Stimulated activated CD8-positive, alpha-beta memory T cell treated with anti-CD3 and anti-CD28 coated beads, Interleukin-7, amount 100 ng/mL, for 4 hours (primary cell): ENCODE data around the gene TPST1.
"Not testable (repeated sequence)": the region's sequence is repeated elsewhere in the genome, so short reads cannot be mapped to it uniquely, and the experiment has no call there.

Experiments used
- DNase-seq, 2 donors: peaks; one replicate each; pipeline ENCODE4 v3.0.0-alpha.2; 2020; ENCODE audit warnings: low read depth in 2 of 2

Gene TPST1

GRCh38 chr7:66331883-66332282 lies 126.7 kb downstream of the TPST1 start:
- DNase-seq = no peak

- no peak for DNase-seq
These were observed 128.3 kb downstream of the TPST1 start for GRCh38 chr7:66333443-66333842.

- DNase-seq = no peak
These were observed 130.2 kb downstream of the TPST1 start for GRCh38 chr7:66335318-66335717.

GRCh38 chr7:66336760-66337159 lies 131.6 kb downstream of the TPST1 start:
- no peak for DNase-seq

GRCh38 chr7:66339141-66339540 lies 134.0 kb downstream of the TPST1 start:
- no peak for DNase-seq

GRCh38 chr7:66344166-66344565 lies 139.0 kb downstream of the TPST1 start:
- DNase-seq = no peak

GRCh38 chr7:66348531-66348930 lies 143.4 kb downstream of the TPST1 start:
- DNase-seq = no peak

GRCh38 chr7:66348959-66349358 lies 143.8 kb downstream of the TPST1 start:
- no peak for DNase-seq

GRCh38 chr7:66352071-66352470 lies 146.9 kb downstream of the TPST1 start:
- DNase-seq = no peak

GRCh38 chr7:66353547-66353946 lies 148.4 kb downstream of the TPST1 start:
- DNase-seq = no peak

GRCh38 chr7:66355756-66356155 lies 150.6 kb downstream of the TPST1 start:
- DNase-seq = no peak

- no peak for DNase-seq
These were observed 151.2 kb downstream of the TPST1 start for GRCh38 chr7:66356277-66356721.

GRCh38 chr7:66357087-66357486 lies 152.0 kb downstream of the TPST1 start:
- no peak for DNase-seq

GRCh38 chr7:66359656-66360211 lies 154.6 kb downstream of the TPST1 start:
- DNase-seq = no peak

GRCh38 chr7:66362136-66362535 lies 157.0 kb downstream of the TPST1 start:
- no peak for DNase-seq

GRCh38 chr7:66363635-66364034 lies 158.5 kb downstream of the TPST1 start:
- DNase-seq = no peak

GRCh38 chr7:66365031-66365430 lies 159.9 kb downstream of the TPST1 start:
- not testable (repeated sequence) for DNase-seq

GRCh38 chr7:66371096-66371824 lies 166.1 kb downstream of the TPST1 start:
- DNase-seq = no peak

- not testable (repeated sequence) for DNase-seq
These were observed 169.2 kb downstream of the TPST1 start for GRCh38 chr7:66374141-66374840.

GRCh38 chr7:66376264-66376945 lies 171.3 kb downstream of the TPST1 start:
- no peak for DNase-seq

- DNase-seq = no peak
These were observed 171.9 kb downstream of the TPST1 start for GRCh38 chr7:66377045-66377444.

GRCh38 chr7:66377714-66378113 lies 172.6 kb downstream of the TPST1 start:
- no peak for DNase-seq
